ENCODE measurements around the gene TNF.

The TNF gene

GRCh38 chr6:31538805-31539400 lies 36.5 kb upstream of the TNF start:
- ATAC-seq: no peak
- TF ChIP-seq SNAI2 (CRISPR knock-in tag; IDR thresholded peaks at IDR 0.05): no peak
- no peak for TF ChIP-seq GLIS3 (CRISPR knock-in tag; IDR thresholded peaks at IDR 0.05)
- TF ChIP-seq OSR1 (CRISPR knock-in tag; IDR thresholded peaks at IDR 0.05): no peak
- TF ChIP-seq ZC3H10 (CRISPR knock-in tag; IDR thresholded peaks at IDR 0.05): no peak
- no peak for TF ChIP-seq ZFP30 (CRISPR knock-in tag; IDR thresholded peaks at IDR 0.05)
- TF ChIP-seq TOX (CRISPR knock-in tag; IDR thresholded peaks at IDR 0.05; ENCODE audit: borderline replicate concordance): no peak
- no peak for TF ChIP-seq RARB (CRISPR knock-in tag; IDR thresholded peaks at IDR 0.05)
- TF ChIP-seq ZNF8 (CRISPR knock-in tag; IDR thresholded peaks at IDR 0.05): no peak
- TF ChIP-seq ZFP3 (CRISPR knock-in tag; IDR thresholded peaks at IDR 0.05): no peak
- TF ChIP-seq, protein P1, sequence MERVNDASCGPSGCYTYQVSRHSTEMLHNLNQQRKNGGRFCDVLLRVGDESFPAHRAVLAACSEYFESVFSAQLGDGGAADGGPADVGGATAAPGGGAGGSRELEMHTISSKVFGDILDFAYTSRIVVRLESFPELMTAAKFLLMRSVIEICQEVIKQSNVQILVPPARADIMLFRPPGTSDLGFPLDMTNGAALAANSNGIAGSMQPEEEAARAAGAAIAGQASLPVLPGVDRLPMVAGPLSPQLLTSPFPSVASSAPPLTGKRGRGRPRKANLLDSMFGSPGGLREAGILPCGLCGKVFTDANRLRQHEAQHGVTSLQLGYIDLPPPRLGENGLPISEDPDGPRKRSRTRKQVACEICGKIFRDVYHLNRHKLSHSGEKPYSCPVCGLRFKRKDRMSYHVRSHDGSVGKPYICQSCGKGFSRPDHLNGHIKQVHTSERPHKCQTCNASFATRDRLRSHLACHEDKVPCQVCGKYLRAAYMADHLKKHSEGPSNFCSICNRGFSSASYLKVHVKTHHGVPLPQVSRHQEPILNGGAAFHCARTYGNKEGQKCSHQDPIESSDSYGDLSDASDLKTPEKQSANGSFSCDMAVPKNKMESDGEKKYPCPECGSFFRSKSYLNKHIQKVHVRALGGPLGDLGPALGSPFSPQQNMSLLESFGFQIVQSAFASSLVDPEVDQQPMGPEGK (CRISPR knock-in tag; IDR thresholded peaks at IDR 0.05; ENCODE audit: borderline replicate concordance): no peak
- TF ChIP-seq, protein P2, sequence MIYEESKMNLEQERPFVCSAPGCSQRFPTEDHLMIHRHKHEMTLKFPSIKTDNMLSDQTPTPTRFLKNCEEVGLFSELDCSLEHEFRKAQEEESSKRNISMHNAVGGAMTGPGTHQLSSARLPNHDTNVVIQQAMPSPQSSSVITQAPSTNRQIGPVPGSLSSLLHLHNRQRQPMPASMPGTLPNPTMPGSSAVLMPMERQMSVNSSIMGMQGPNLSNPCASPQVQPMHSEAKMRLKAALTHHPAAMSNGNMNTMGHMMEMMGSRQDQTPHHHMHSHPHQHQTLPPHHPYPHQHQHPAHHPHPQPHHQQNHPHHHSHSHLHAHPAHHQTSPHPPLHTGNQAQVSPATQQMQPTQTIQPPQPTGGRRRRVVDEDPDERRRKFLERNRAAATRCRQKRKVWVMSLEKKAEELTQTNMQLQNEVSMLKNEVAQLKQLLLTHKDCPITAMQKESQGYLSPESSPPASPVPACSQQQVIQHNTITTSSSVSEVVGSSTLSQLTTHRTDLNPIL (CRISPR knock-in tag; IDR thresholded peaks at IDR 0.05; ENCODE audit: low read depth): no peak

- no peak for TF ChIP-seq ESRRG (CRISPR knock-in tag; IDR thresholded peaks at IDR 0.05)
- ATAC-seq: no peak
Measured at GRCh38 chr6:31540640-31541039, 34.7 kb upstream of the TNF start.

- no peak for TF ChIP-seq ZNF8 (CRISPR knock-in tag; IDR thresholded peaks at IDR 0.05)
- no peak for TF ChIP-seq ESRRG (CRISPR knock-in tag; IDR thresholded peaks at IDR 0.05)
- no peak for TF ChIP-seq TOX (CRISPR knock-in tag; IDR thresholded peaks at IDR 0.05; ENCODE audit: borderline replicate concordance)
- TF ChIP-seq OSR1 (CRISPR knock-in tag; IDR thresholded peaks at IDR 0.05): no peak
- no peak for TF ChIP-seq POU6F1 (CRISPR knock-in tag; IDR thresholded peaks at IDR 0.05; ENCODE audit: borderline replicate concordance, low read depth)
- TF ChIP-seq ARNTL (CRISPR knock-in tag; IDR thresholded peaks at IDR 0.05; ENCODE audit: borderline replicate concordance, low read depth): no peak
- no peak for TF ChIP-seq GLIS3 (CRISPR knock-in tag; IDR thresholded peaks at IDR 0.05)
- peak; percentile 9 for ATAC-seq
Measured at GRCh38 chr6:31541059-31541657, 34.2 kb upstream of the TNF start.

- no peak for TF ChIP-seq ISL1 (CRISPR knock-in tag; IDR thresholded peaks at IDR 0.05)
- TF ChIP-seq, protein P2 (CRISPR knock-in tag; IDR thresholded peaks at IDR 0.05; ENCODE audit: low read depth): no peak
- no peak for TF ChIP-seq ZNF565 (CRISPR knock-in tag; conservative IDR thresholded peaks at IDR 0.05; ENCODE audit: low read depth)
- TF ChIP-seq, protein P1 (CRISPR knock-in tag; IDR thresholded peaks at IDR 0.05; ENCODE audit: borderline replicate concordance): no peak
- peak; percentile 15; the same call in 1 of the 2 replicates for TF ChIP-seq ZFP3 (CRISPR knock-in tag; IDR thresholded peaks at IDR 0.05)
- TF ChIP-seq SNAI2 (CRISPR knock-in tag; IDR thresholded peaks at IDR 0.05): no peak
- no peak for TF ChIP-seq PPARA (CRISPR knock-in tag; IDR thresholded peaks at IDR 0.05; ENCODE audit: borderline replicate concordance)
- peak; percentile 84 for ATAC-seq
Measured at GRCh38 chr6:31541658-31542521, 33.5 kb upstream of the TNF start, which contains the start of gene DDX39B. DDX39B (minus strand) TSS chr6:31542003; CDS start chr6:31540532, 1,471 bp downstream.
